ENCODE results near the gene ABCC11. TPM values are rescaled to one million over a fixed set of nuclear protein-coding genes. Genes with fewer than 3 reads are reported as not detected.

Gene ABCC11
- total RNA-seq, 1 donor from 2014 or later: not detected

GRCh38 chr16:48279199-48279598 is 31.9 kb upstream of the ABCC11 start:
- H3K27me3 ChIP-seq: no peaks in the 10 kb centered on the region
- H3K9me3 ChIP-seq: no peaks in the 10 kb centered on the region
- H3K4me3 ChIP-seq: no peak overlapping the region
- H3K27ac ChIP-seq: no peak overlapping the region
- TF ChIP-seq, protein P1, sequence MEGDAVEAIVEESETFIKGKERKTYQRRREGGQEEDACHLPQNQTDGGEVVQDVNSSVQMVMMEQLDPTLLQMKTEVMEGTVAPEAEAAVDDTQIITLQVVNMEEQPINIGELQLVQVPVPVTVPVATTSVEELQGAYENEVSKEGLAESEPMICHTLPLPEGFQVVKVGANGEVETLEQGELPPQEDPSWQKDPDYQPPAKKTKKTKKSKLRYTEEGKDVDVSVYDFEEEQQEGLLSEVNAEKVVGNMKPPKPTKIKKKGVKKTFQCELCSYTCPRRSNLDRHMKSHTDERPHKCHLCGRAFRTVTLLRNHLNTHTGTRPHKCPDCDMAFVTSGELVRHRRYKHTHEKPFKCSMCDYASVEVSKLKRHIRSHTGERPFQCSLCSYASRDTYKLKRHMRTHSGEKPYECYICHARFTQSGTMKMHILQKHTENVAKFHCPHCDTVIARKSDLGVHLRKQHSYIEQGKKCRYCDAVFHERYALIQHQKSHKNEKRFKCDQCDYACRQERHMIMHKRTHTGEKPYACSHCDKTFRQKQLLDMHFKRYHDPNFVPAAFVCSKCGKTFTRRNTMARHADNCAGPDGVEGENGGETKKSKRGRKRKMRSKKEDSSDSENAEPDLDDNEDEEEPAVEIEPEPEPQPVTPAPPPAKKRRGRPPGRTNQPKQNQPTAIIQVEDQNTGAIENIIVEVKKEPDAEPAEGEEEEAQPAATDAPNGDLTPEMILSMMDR (IDR thresholded peaks at IDR 0.05): no peak
- TF ChIP-seq POLR2AphosphoS5 (IDR thresholded peaks at IDR 0.05; ENCODE audit: insufficient read depth in 1 of 2, low read depth in 1 of 2): no peak
- TF ChIP-seq POLR2A (IDR thresholded peaks at IDR 0.05): no peak
- no peak for DNase-seq (ENCODE audit: extremely low spot score in 2 of 2)
- peaks cover 18% of the 10 kb centered on the region for H3K4me1 ChIP-seq
- intact Hi-C loops (cut with DNase I): no loop called here
- H3K36me3 ChIP-seq: peaks cover 0 to 16% of the 10 kb centered on the region in 2 donors

DNA sequence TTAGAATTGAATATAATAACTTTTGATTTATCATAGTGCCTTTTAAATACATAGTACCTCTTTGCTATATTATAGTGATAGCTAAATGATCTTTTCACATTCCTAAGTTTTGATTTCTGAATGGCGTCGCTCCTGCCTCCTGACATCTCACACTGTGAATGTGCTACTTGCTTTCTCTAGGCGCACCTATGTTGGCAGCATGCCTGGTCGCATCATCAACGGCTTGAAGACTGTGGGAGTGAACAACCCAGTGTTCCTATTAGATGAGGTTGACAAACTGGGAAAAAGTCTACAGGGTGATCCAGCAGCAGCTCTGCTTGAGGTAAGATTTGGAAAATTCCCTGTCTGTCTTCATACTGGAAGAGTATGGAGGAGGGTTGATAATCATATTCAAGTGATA is 29.8 kb upstream of the ABCC11 start:
- Histone ChIP-seq H3K9me3 (no peaks in the 10 kb centered on the region), H3K36me3 (peaks cover 0 to 16% of the 10 kb centered on the region in 2 donors), H3K27me3 (no peaks in the 10 kb centered on the region), H3K4me1 (peaks cover 18% of the 10 kb centered on the region), H3K4me3 (no peak overlapping the region), H3K27ac (no peak overlapping the region)
- intact Hi-C loops (cut with DNase I): no loop called here
- no peak for DNase-seq (ENCODE audit: extremely low spot score in 2 of 2)
- no peak for TF ChIP-seq POLR2A (IDR thresholded peaks at IDR 0.05)
- TF ChIP-seq POLR2AphosphoS5 (IDR thresholded peaks at IDR 0.05; ENCODE audit: insufficient read depth in 1 of 2, low read depth in 1 of 2): no peak
- TF ChIP-seq, protein P1 (IDR thresholded peaks at IDR 0.05): no peak

GRCh38 chr16:48276102-48276501 is 28.8 kb upstream of the ABCC11 start:
- Histone ChIP-seq H3K4me1 (peaks cover 18% of the 10 kb centered on the region), H3K27me3 (no peaks in the 10 kb centered on the region), H3K9me3 (no peaks in the 10 kb centered on the region), H3K27ac (peak overlapping the region; percentile 25), H3K36me3 (peaks cover 0 to 17% of the 10 kb centered on the region in 2 donors), H3K4me3 (no peak overlapping the region)
- intact Hi-C loops (cut with DNase I): no loop called here
- no peak for DNase-seq (ENCODE audit: extremely low spot score in 2 of 2)
- TF ChIP-seq POLR2AphosphoS5 (IDR thresholded peaks at IDR 0.05; ENCODE audit: insufficient read depth in 1 of 2, low read depth in 1 of 2) (peak in 1 of 2 donors; percentile 16), POLR2A (IDR thresholded peaks at IDR 0.05) (no peak)

- no peak overlapping the region for H3K4me3 ChIP-seq
These were observed 27.1 kb upstream of the ABCC11 start for GRCh38 chr16:48274476-48274875.

GRCh38 chr16:48272837-48273421 is 25.6 kb upstream of the ABCC11 start:
- Histone ChIP-seq H3K4me1 (peaks cover 6% of the 10 kb centered on the region), H3K4me3 (no peak overlapping the region), H3K27me3 (no peaks in the 10 kb centered on the region), H3K9me3 (no peaks in the 10 kb centered on the region), H3K27ac (peak overlapping the region; percentile 40), H3K36me3 (peaks cover 0 to 24% of the 10 kb centered on the region in 2 donors)
- intact Hi-C loops (cut with DNase I): no loop called here
- DNase-seq (ENCODE audit: extremely low spot score in 2 of 2): no peak
- no peak for TF ChIP-seq POLR2A (IDR thresholded peaks at IDR 0.05)
- TF ChIP-seq, protein P1 (IDR thresholded peaks at IDR 0.05): no peak
- no peak for TF ChIP-seq POLR2AphosphoS5 (IDR thresholded peaks at IDR 0.05; ENCODE audit: insufficient read depth in 1 of 2, low read depth in 1 of 2)

More at GRCh38 chr16:48274476-48274875, 27.1 kb upstream of the ABCC11 start:
- DNase-seq (ENCODE audit: extremely low spot score in 2 of 2): no peak
- peaks cover 16% of the 10 kb centered on the region for H3K4me1 ChIP-seq
- intact Hi-C loops (cut with DNase I): no loop called here
- TF ChIP-seq, protein P1 (IDR thresholded peaks at IDR 0.05): no peak
- no peak for TF ChIP-seq POLR2AphosphoS5 (IDR thresholded peaks at IDR 0.05; ENCODE audit: insufficient read depth in 1 of 2, low read depth in 1 of 2)
- TF ChIP-seq POLR2A (IDR thresholded peaks at IDR 0.05): no peak
- H3K27me3 ChIP-seq: no peaks in the 10 kb centered on the region
- H3K27ac ChIP-seq: no peak overlapping the region
- H3K36me3 ChIP-seq: peaks cover 0 to 29% of the 10 kb centered on the region in 2 donors
- no peaks in the 10 kb centered on the region for H3K9me3 ChIP-seq

Data from vagina (tissue), 2 donors.